Measurements from ENCODE around the gene FAF1.
"Not testable (repeated sequence)": the region's sequence is repeated elsewhere in the genome, so short reads cannot be mapped to it uniquely, and the experiment has no call there.

DNA sequence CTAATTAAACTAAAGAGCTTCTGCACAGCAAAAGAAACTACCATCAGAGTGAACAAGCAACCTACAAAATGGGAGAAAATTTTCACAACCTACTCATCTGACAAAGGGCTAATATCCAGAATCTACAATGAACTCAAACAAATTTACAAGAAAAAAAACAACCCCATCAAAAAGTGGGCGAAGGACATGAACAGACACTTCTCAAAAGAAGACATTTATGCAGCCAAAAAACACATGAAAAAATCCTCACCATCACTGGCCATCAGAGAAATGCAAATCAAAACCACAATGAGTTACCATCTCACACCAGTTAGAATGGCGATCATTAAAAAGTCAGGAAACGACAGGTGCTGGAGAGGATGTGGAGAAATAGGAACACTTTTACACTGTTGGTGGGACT, 95.2 kb downstream of the FAF1 start:
- not testable (repeated sequence) for TF ChIP-seq NRF1 (IDR thresholded peaks at IDR 0.05; ENCODE audit: low read depth, low read length); CTCF (IDR thresholded peaks at IDR 0.05); GABPA (IDR thresholded peaks at IDR 0.05; ENCODE audit: low read depth)
